DOHH2 (cell line): Measurements from ENCODE around the gene ELP4.

Experiments used
- H3F3A ChIP-seq: fragments of 200-600 bp; sonication (generic), shearing (Covaris generic); 2 replicates; pipeline ENCODE4 v1.6.0; 2016; ENCODE audit warnings: antibody characterized with exemption, mild to moderate bottlenecking; ENCODE audit not compliant: control insufficient read depth, insufficient read depth
- H3K27ac ChIP-seq: fragments of 200-600 bp; sonication (generic); 2 replicates; pipeline ENCODE4 v1.5.1; 2014; ENCODE audit warnings: low read depth, mild to moderate bottlenecking, low read length, moderate library complexity
- H3K27me3 ChIP-seq: fragments of 200-600 bp; sonication (generic); 2 replicates; pipeline ENCODE4 v1.6.1; 2014; ENCODE audit warnings: mild to moderate bottlenecking, low read length, mixed read lengths; ENCODE audit not compliant: control insufficient read depth
- H3K36me3 ChIP-seq: fragments of 200-600 bp; sonication (generic); 2 replicates; pipeline ENCODE4 v1.6.1; 2014; ENCODE audit warnings: mild to moderate bottlenecking, low read length, moderate library complexity, mixed read lengths; ENCODE audit not compliant: control insufficient read depth
- H3K4me1 ChIP-seq: fragments of 200-600 bp; sonication (generic); 2 replicates; pipeline ENCODE4 v1.6.1; 2014; ENCODE audit warnings: mild to moderate bottlenecking, low read length, mixed read lengths; ENCODE audit not compliant: control insufficient read depth
- H3K4me2 ChIP-seq: fragments of 200-600 bp; sonication (generic); 2 replicates; pipeline ENCODE4 v1.6.0; 2014; ENCODE audit warnings: mild to moderate bottlenecking, low read length, moderate library complexity
- H3K4me3 ChIP-seq: fragments of 200-600 bp; sonication (generic); 2 replicates; pipeline ENCODE4 v1.5.1; 2014; ENCODE audit warnings: mild to moderate bottlenecking, low read length, mixed read lengths
- H3K79me2 ChIP-seq: fragments of 200-600 bp; sonication (generic); 2 replicates; pipeline ENCODE4 v1.6.1; 2014; ENCODE audit warnings: mild to moderate bottlenecking, low read length, mixed read lengths; ENCODE audit not compliant: control insufficient read depth
- H3K9me2 ChIP-seq: fragments of 200-600 bp; sonication (generic); replicated peaks from 2 replicates; pipeline ENCODE4 v1.6.1; 2014; ENCODE audit warnings: mild to moderate bottlenecking, low read length, mixed read lengths; ENCODE audit not compliant: control insufficient read depth
- H3K9me3 ChIP-seq: fragments of 200-600 bp; sonication (generic); 2 replicates; pipeline ENCODE4 v1.6.1; 2014; ENCODE audit warnings: antibody characterized with exemption, low read length, mixed read lengths; ENCODE audit not compliant: control insufficient read depth, insufficient read depth
- H4K20me1 ChIP-seq: fragments of 200-600 bp; sonication (generic); 2 replicates; pipeline ENCODE4 v1.6.0; 2014; ENCODE audit warnings: low read depth, mild to moderate bottlenecking, antibody characterized with exemption, low read length, moderate library complexity; ENCODE audit not compliant: control insufficient read depth, insufficient read depth
- CTCF ChIP-seq: fragments of 200-600 bp; sonication (generic); IDR thresholded peaks from one replicate; pipeline ENCODE4 v1.5.1; 2014; ENCODE audit warnings: antibody characterized with exemption, mild to moderate bottlenecking, low read depth, low read length; ENCODE audit not compliant: poor library complexity, severe bottlenecking
- EZH2phosphoT487 ChIP-seq: fragments of 200-600 bp; sonication (generic); IDR thresholded peaks from 2 replicates; pipeline ENCODE4 v1.6.1; 2017; ENCODE audit warnings: borderline replicate concordance, mild to moderate bottlenecking, antibody characterized with exemption, low read length, moderate library complexity, mixed read lengths

Gene ELP4

DNA sequence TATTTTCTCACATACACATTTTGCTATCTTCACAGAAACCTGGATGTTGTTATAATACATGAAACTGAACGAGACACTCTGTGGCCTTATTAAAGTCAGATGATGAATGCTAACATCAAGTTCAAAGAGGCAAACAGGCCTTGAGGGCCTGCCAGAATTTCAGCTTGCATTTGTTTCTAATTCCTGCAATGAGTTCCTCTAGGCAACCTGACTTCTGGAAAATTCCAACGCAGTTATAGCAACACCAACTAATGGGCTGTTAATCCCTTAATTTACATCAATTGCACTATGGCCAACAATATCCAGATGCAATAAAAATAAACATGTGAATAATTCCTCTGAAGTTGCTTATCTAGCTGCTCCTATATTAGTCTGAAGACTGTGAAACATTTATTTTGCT, 282.5 kb downstream of the ELP4 start:
- TF ChIP-seq CTCF: no peak
- TF ChIP-seq EZH2phosphoT487: no peak
- Histone ChIP-seq H3K27me3 (peaks cover 4% of the 10 kb centered on the region; the same call in 1 of the 2 replicates), H3K4me2 (no peak overlapping the region), H3F3A (no peaks in the 10 kb centered on the region), H3K9me2 (no peaks in the 10 kb centered on the region), H3K4me1 (no peaks in the 10 kb centered on the region), H3K79me2 (no peaks in the 10 kb centered on the region), H3K27ac (no peak overlapping the region), H3K9me3 (no peaks in the 10 kb centered on the region), H4K20me1 (no peaks in the 10 kb centered on the region), H3K36me3 (no peaks in the 10 kb centered on the region), H3K4me3 (no peak overlapping the region)

DNA sequence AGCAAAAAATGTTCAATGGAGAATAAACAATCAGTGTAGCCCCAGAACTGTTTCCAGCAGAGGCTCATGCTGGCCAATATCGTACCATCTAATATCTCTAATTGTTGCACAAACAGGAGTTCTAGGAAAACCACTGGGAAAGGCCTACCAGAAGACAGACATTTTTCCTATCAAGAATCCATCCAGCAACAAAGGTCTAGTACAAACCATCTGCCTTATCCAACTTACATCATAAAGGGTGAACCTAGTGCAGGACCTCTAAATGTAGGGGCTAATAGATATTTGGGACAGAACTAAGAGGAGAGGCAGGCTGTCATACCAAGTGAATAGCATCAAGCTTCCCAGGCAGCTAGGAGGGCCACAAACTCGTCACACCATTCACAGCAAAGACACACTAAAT, 282.9 kb downstream of the ELP4 start:
- no peaks in the 10 kb centered on the region for H4K20me1 ChIP-seq
- H3F3A ChIP-seq: no peaks in the 10 kb centered on the region
- H3K4me1 ChIP-seq: no peaks in the 10 kb centered on the region
- no peaks in the 10 kb centered on the region for H3K9me2 ChIP-seq
- no peaks in the 10 kb centered on the region for H3K9me3 ChIP-seq
- peaks cover 8% of the 10 kb centered on the region for H3K27me3 ChIP-seq
- H3K4me3 ChIP-seq: no peak overlapping the region
- H3K27ac ChIP-seq: no peak overlapping the region
- no peaks in the 10 kb centered on the region for H3K79me2 ChIP-seq
- H3K36me3 ChIP-seq: no peaks in the 10 kb centered on the region
- H3K4me2 ChIP-seq: no peak overlapping the region
- TF ChIP-seq CTCF: no peak
- no peak for TF ChIP-seq EZH2phosphoT487

DNA sequence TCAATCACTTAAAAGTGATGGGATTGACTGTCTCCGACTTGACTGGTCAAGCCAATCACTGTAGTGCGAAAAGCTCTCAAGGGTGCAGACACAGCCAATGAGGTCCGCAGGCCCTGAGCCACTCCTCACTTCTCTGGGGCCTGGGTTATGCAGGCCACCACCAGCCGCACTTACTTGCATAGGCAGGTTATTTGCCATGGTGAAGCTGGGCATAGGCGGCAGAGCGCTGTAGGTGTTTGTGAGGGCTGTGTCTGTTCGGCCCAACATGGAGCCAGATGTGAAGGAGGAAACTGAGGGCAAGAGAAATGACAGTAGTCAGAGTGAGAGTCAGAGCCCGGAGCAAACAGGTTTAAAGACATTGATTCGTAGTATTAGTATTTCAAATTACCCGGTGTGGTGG, 283.7 kb downstream of the ELP4 start:
- Histone ChIP-seq H3K4me3 (no peak overlapping the region), H3K27me3 (peaks cover 14% of the 10 kb centered on the region), H3K9me3 (no peaks in the 10 kb centered on the region), H3K36me3 (no peaks in the 10 kb centered on the region), H3K79me2 (no peaks in the 10 kb centered on the region), H3F3A (no peaks in the 10 kb centered on the region), H3K27ac (no peak overlapping the region), H3K9me2 (no peaks in the 10 kb centered on the region), H3K4me2 (no peak overlapping the region), H4K20me1 (no peaks in the 10 kb centered on the region), H3K4me1 (no peaks in the 10 kb centered on the region)
- TF ChIP-seq CTCF: no peak
- no peak for TF ChIP-seq EZH2phosphoT487

DNA sequence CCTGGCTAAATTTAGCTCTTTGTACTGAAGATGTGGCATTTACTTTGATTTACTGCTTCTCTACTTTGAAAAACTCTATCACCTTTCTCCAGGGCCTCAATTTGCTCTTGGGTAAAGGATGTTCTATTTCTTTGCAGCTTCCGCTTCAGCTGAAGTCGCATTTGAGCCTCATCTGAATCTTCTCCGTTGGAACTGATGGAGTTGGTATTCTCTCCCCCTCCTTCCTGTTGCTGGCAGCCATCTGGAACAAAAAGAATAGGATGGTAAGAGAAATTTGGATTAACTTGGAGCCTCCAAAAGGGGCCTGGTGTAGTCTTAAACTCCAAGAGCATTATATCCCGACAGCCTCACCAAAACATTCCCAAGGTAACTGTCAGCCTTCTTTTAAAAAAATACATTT, 285.0 kb downstream of the ELP4 start:
- TF ChIP-seq EZH2phosphoT487 (no peak), CTCF (no peak)
- no peaks in the 10 kb centered on the region for H3K9me3 ChIP-seq

More for the DNA sequence above, 285.0 kb downstream of the ELP4 start:
- Histone ChIP-seq H3K79me2 (no peaks in the 10 kb centered on the region), H3K4me2 (no peak overlapping the region), H3K27me3 (peaks cover 14% of the 10 kb centered on the region), H4K20me1 (no peaks in the 10 kb centered on the region), H3K36me3 (no peaks in the 10 kb centered on the region), H3K4me1 (no peaks in the 10 kb centered on the region), H3K4me3 (no peak overlapping the region), H3F3A (no peaks in the 10 kb centered on the region), H3K9me2 (no peaks in the 10 kb centered on the region), H3K27ac (no peak overlapping the region)
